ENCODE results near the gene NACA2.
"Not testable (repeated sequence)": the region's sequence is repeated elsewhere in the genome, so short reads cannot be mapped to it uniquely, and the experiment has no call there.

The NACA2 gene

GRCh38 chr17:61575352-61575975 lies 15.6 kb downstream of the NACA2 start:
- no peak for DNase-seq

- DNase-seq: no peak
These were observed 16.3 kb downstream of the NACA2 start for GRCh38 chr17:61574542-61575351.

- DNase-seq: not testable (repeated sequence)
These were observed 18.5 kb downstream of the NACA2 start for GRCh38 chr17:61572547-61572946.

GRCh38 chr17:61571624-61572023 lies 19.4 kb downstream of the NACA2 start:
- DNase-seq: no peak

- no peak for DNase-seq
These were observed 20.9 kb downstream of the NACA2 start for GRCh38 chr17:61570118-61570517.

GRCh38 chr17:61569525-61569924 lies 21.5 kb downstream of the NACA2 start:
- DNase-seq: not testable (repeated sequence)

- DNase-seq: no peak
These were observed 22.6 kb downstream of the NACA2 start for GRCh38 chr17:61568219-61569072.

GRCh38 chr17:61567045-61567802 lies 23.8 kb downstream of the NACA2 start:
- DNase-seq: no peak

- DNase-seq: not testable (repeated sequence)
These were observed 24.6 kb downstream of the NACA2 start for GRCh38 chr17:61566448-61566847.

GRCh38 chr17:61565850-61566249 lies 25.2 kb downstream of the NACA2 start:
- DNase-seq: not testable (repeated sequence)

- DNase-seq: no peak
These were observed 25.8 kb downstream of the NACA2 start for GRCh38 chr17:61565213-61565612.

- DNase-seq: no peak
These were observed 28.7 kb downstream of the NACA2 start for GRCh38 chr17:61562287-61562686.

GRCh38 chr17:61561354-61561753 lies 29.7 kb downstream of the NACA2 start:
- no peak for DNase-seq

- no peak for DNase-seq
These were observed 30.9 kb downstream of the NACA2 start for GRCh38 chr17:61560071-61560470.

GRCh38 chr17:61556224-61557188 lies 34.5 kb downstream of the NACA2 start:
- DNase-seq: no peak

- DNase-seq: no peak
These were observed 35.9 kb downstream of the NACA2 start for GRCh38 chr17:61555127-61555566.

- no peak for DNase-seq
These were observed 36.8 kb downstream of the NACA2 start for GRCh38 chr17:61554209-61554608.

GRCh38 chr17:61552560-61552959 lies 38.5 kb downstream of the NACA2 start:
- DNase-seq: not testable (repeated sequence)

GRCh38 chr17:61551255-61551742 lies 39.7 kb downstream of the NACA2 start:
- no peak for DNase-seq

- DNase-seq: no peak
These were observed 43.9 kb downstream of the NACA2 start for GRCh38 chr17:61547113-61547512.

GRCh38 chr17:61545335-61545938 lies 45.6 kb downstream of the NACA2 start:
- no peak for DNase-seq

All from T1000 (cell line).